G401.6 (cell line): ENCODE results near the gene KCNA10.
"Not testable (repeated sequence)": the region's sequence is repeated elsewhere in the genome, so short reads cannot be mapped to it uniquely, and the experiment has no call there.

ENCODE experiments used
- FAIRE-seq: peaks from 2 replicates; lab custom pipeline; 2012; peaks lifted over from hg19 to GRCh38; lab: Jason Lieb, UNC

KCNA10 gene

GRCh38 chr1:110533230-110533629, 14.3 kb upstream of the KCNA10 start:
- no peak for FAIRE-seq

GRCh38 chr1:110529011-110529410, 10.0 kb upstream of the KCNA10 start:
- FAIRE-seq, result no peak

DNA sequence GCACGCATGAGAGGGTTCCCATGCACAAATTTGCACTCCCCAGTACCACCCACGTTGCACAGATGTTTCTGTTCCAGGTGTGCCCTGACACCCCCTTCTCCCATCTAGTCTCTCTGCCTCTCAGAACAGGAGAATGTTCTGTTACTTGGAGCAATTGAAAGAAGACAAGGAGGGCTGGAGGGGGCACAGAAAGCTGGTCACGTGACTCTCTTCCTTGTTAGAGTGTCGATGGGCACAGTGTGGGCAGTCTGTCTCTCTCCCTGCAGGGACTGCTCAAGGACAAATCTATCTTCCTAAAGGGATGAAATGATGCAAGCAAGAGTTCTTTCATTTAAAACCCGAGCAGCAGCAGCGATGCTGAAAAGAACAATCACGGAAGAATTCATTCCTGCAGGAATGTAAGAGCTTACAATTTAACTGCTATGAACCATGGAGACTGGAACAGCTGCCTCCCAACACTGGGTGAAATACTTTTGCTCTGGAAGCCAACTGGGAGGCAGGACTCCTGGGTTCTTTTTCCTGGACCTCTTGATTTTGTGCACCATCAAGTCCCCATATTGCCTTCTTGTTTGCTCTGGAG, 7.3 kb upstream of the KCNA10 start:
- FAIRE-seq, result no peak

GRCh38 chr1:110525249-110525595, 6.2 kb upstream of the KCNA10 start:
- no peak for FAIRE-seq

DNA sequence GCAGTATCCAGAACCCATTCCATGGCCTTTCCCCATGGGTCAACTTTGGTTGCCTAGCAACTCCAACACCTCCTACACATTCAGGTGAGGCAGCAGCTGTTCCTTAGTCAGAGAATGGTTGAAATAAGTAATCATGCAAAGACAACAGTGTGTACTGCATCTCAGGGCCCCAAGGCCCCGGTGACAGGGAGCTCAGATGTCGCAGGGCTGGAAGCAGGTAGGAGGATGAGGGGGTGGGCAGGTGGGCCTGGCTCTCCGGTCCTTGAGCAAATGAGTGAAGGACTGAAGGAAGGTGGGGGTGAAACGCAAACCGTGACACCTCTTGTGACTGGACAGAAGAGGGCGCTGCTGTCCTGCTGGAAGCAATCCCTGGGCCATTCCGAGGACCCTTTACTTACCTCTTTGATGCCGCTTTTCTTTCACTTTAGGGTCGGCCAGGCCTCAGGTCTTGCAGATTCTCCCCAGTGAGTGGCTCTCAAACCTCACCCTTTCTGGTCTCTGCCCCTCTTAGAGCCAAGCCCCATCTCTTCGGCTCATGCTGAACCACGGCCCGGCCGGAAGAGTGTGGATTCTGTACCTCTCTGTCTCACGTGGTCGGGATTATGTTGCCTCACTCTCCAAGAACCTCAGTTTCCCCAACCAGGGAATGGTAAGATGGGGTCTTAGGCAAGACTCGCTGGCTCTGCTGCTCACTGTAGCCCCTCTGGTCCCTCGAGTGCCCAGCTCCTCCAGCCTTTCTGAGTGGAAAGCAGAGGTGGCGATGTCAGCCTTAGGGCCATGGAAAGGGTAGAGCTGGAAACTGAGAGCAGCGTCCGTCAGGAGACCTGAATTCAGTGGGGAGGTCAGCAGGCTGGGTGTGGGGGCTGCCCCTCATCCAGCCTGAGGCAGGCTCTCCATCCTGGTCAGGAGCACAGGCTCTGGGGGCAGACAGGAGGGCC, 5.6 kb upstream of the KCNA10 start:
- FAIRE-seq, result no peak

GRCh38 chr1:110523011-110523410, 4.0 kb upstream of the KCNA10 start:
- no peak for FAIRE-seq

GRCh38 chr1:110522560-110522959, 3.6 kb upstream of the KCNA10 start:
- no peak for FAIRE-seq

DNA sequence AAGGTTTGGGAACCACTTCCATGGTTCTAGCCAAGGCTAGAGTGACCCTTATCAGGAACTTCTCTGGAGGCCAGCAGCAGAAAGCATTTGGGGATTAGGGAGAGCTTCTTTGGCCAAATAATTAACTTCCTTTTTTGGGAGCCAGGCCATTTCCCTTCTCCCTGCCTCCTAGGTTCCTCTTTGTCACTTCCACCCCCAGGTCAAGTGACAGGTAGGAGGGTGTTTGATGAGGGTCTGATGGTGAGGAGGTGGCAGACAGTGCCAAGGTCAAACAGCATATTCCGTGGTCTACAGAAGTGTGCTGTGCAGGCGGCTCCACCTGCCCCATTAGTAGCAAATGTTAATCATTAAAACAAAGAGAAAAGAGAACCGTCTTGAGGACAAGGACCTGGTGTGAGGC, 1.9 kb upstream of the KCNA10 start:
- FAIRE-seq, result no peak

DNA sequence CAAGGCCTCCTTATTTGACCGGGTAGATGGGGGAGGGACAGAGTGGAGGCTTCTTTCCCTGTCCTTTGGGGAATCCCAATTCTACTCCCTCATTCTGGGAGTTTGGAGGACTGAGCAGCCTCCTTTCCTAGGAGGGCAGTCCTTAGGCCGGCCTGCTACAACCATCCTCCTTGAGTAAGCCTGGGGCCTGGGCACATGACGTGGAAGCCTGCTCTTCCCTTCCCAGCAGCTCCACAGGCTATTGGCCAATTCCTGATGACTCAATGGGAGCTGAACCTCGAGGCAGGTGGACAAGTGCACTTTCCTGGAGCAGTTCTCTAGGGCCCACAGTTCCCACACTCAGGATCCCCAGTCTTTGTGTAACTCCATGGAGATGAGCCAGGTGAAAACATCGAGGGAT, 3.1 kb downstream of the KCNA10 start:
- FAIRE-seq, result no peak

DNA sequence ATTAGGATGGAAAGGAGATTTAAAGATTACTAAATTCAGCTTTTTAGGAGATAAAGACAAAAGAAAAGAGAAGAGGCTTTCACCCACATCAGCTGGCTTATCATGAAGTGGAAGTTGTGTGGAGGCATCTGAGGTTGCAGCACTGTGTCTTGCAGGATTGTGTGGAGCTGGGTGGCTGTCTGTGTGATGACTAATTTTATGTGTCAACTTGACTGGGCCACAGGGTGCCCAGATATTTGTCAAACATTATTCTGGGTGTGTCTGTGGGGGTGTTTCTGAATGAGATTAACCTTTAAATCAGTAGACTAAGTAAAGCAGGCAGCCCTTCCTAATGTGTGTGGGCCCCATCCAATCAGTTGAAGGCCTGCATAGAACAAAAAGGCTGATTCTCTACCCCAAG, 3.9 kb downstream of the KCNA10 start:
- FAIRE-seq, result no peak

- no peak for FAIRE-seq
Measured at GRCh38 chr1:110513511-110513910, 5.5 kb downstream of the KCNA10 start.

- no peak for FAIRE-seq
Measured at GRCh38 chr1:110511436-110511835, 7.5 kb downstream of the KCNA10 start.

GRCh38 chr1:110510921-110511320, 8.1 kb downstream of the KCNA10 start:
- FAIRE-seq, result not testable (repeated sequence)

- FAIRE-seq, result no peak
Measured at GRCh38 chr1:110509655-110510054, 9.3 kb downstream of the KCNA10 start.

DNA sequence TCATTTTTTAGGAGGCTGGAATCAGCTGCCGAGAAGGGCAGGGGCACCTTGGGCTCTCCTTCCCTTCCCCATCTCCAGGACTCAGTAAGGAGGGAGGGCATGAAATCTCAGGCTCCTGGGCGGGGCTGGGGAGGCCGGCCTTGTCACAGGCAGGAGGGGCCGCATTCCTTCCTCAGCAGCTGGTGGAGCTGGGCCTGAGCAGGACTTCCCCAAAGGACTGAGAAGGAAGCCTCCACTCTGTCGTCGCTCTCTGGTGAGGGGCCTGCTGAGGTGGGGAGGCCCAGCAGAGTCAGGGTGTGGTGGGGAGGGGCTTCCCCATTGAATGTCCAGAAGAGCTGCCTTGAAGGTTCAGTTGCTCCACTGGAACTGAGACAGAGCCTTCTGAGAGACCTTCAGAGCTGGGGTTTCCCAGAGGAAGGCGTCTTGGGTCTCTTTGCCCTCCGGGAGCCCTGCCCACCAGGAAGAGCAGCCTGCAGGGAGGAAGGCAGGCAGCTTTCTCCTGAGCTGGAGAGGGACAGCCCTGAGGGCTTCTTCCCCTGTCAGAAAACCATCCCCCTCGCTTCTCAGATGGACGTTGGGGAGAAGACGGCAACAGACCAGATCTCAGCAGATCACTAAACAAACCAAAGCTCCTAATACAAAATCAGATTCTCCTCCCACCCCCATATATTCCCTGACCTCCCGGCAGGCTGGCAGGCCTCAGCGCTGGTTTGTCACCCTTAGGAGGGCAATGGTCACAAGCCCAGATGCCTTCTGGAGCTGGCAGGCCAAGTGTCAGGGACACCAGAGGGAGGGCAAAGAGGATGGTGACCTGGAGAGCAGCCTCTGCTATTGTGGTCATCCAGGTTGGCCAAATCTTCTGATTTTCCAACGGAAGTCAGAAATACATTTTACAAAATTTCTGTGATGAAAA, 10.7 kb downstream of the KCNA10 start:
- no peak for FAIRE-seq

DNA sequence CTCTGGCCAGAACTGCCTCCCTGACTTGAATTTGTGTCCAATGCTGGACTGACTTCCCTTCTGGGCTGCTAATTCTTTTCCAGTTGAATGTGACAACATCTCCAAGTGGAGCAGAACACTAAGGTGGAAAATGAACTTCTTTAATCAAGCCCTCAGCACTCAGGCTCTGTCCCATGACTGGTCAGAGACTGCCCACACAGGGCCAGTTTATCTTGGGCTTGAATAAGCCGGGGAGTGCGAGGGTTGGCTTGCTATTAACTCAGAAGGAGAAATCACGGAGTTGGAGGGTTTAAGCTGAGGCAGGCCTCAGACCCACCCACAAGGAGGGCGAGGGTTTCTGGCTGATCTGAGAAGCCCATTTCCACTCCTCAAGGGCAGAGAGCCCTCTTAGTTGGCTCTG, 12.4 kb downstream of the KCNA10 start:
- no peak for FAIRE-seq

DNA sequence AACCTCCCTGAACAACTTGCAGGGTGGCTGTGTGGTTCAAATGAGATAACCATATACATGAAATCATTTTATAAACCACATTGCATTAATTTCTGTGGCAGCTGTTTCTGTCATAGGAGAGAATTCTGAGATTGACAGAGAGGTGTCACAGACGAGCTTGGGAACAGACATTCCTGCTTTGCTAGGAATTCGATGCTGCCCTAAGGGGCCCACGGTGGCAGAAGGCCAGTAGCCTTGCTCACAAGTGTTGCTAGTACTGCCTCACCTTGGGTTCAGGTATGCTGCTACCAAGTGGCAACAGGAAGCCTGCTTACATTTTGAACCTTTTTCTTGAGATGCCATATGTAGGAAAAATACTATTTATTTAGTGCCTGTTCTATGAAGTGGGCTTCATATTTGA, 13.4 kb downstream of the KCNA10 start:
- no peak for FAIRE-seq

DNA sequence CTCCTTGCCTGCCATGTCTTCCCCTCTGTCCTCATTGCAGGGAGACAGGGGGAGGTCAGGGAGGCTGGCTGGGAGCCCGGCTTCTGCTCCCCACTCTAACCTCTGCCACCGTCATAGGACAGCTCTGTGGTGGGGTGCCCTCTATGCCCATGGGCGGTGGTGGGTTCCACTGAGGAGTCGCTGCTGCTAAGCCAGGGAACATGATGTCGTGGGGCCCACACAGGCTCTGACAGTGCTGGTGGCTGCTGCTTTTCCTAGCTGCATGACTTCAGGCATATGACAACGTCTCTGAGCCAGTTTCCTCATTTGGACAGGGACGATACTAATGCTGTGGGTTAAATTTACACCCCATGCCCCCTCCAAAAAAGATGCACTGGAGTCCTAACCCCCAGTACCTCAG, 14.7 kb downstream of the KCNA10 start:
- FAIRE-seq, result no peak

DNA sequence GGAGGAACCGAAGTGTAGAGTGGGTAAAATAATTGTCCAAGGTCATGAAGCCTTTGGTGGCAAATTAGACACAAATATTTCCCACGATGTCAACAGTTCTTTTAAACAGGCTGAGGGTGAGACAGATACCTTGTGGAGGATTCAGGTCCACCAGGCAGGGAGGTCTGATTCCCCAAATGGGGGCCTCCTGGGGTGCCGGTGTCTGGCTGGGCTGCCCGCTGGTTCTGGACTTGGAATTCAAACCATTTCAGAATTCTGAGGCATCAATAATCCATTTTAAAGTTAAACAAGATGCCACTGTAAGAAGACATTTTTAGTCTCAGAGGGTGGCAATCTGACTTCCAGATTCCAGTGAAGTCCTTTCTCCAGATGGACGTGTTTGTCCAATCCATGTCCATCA, 15.5 kb downstream of the KCNA10 start:
- FAIRE-seq, result no peak

DNA sequence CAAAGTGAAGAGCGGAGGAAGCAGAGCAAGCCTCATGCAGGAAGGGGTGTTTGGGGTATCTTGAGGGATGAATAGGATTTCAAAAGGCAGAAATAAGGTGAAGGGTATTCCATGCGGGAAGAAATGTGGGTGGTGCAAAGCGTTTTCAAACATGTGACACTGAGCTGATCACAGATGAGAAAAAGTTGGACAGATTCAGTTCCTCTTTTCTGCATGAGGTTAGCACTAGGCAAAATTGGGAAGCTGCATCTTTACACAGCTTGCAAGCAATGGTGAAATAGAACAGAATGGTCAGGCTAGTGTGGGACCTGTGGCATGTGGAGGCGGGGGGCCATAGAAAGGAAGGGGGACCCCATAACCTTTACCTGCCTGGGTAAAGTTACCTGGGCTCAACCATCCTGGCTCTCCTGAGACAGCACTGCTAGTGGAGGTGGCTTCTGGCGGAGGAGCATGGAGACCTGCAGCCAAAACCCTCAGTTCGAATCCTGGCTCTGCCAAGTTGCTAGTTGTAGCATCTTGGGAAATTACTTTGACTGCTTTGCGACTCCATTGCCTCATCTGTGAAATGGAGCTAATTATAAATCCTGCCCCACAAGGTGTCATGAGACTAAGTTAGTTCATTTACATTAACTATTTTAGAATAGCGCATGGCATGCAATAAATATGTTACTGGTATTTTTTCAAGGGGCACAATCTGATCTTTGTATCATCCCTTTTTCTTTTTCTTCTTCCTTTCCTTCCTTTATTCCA, 16.4 kb downstream of the KCNA10 start:
- no peak for FAIRE-seq

GRCh38 chr1:110501488-110502132, 17.4 kb downstream of the KCNA10 start:
- FAIRE-seq, result no peak

GRCh38 chr1:110498270-110498669, 20.7 kb downstream of the KCNA10 start:
- no peak for FAIRE-seq
